Measurements from ENCODE around the gene METTL16.

METTL16 gene

DNA sequence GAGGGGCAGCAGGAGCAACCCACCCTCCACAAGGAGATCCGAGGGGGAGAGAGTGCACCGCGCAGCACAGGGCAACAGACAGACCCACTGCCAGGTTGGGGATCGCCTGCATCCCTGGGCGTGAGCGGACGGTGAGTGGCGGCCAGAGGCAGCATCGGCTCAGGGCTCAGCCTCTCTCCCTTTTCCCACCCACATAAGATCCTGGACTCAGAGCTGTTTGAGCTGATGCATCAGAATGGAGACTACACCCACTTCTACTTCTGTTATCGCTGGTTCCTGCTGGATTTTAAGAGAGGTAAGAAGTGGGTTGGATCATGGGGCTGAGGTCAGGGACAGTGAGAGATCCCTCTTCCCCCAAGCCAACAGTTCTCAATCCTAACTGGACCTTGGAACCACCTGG is 134.0 kb downstream of the METTL16 start:
- DNase-seq: no peak

GRCh38 chr17:2376107-2376506 is 135.6 kb downstream of the METTL16 start:
- no peak for DNase-seq

DNA sequence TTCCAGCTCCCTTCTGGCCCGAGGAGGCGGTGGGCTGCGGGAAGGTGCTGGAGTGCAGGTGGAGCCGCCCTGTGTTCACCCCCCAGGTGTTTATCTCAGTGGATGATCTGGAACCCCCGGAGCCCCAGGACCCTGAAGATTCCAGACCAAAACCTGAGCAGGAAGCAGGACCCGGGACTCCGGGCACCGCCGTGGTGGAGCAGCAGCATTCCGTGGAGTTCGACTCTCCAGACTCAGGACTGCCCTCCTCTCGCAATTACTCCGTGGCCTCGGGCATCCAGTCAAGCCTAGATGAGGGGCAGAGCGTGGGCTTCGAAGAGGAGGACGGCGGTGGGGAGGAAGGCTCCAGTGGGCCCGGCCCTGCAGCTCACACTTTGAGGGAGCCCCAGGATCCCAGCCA is 136.3 kb downstream of the METTL16 start:
- no peak for DNase-seq

GRCh38 chr17:2374549-2375285 is 137.0 kb downstream of the METTL16 start:
- no peak for DNase-seq

DNA sequence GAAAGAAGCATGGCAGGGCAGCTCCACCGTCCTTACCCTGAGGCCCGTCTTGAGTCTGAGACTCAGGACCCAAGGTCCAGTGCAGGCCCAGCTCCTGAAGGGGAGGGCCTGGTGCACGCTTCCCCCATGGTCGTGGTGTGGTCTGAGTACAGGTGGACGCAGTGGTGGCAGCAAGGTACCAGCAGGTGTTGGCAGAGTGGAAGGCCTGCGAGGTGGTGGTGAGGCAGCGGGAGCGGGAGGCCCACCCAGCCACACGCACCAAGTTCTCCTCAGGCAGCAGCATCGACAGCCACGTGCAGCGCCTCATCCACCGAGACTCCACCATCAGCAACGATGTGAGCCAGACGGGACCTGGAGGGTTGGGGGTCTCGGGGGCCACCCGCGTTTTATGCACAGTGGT is 138.5 kb downstream of the METTL16 start:
- DNase-seq: no peak

DNA sequence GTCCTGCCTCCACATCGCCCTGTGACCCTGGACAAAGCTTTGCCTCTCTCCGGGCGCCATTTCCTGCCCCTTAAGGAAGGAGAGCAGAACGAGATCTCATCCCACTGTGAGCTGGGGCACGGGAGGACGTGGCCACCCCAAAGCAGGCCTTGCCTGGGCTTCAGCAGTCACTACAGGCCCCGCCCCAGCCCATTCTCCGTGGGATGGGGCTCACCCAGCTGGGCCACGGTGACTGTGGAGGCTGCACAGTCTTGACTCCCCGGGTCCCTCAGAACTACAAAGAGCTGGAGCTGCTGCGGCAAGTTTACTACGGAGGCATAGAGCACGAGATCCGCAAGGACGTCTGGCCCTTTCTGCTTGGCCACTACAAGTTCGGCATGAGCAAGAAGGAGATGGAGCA is 139.0 kb downstream of the METTL16 start:
- no peak for DNase-seq

- DNase-seq: no peak
Measured at GRCh38 chr17:2372180-2372579, 139.5 kb downstream of the METTL16 start.

- DNase-seq: no peak
Measured at GRCh38 chr17:2371183-2372130, 140.2 kb downstream of the METTL16 start.

- DNase-seq: no peak
Measured at GRCh38 chr17:2370211-2370589, 141.5 kb downstream of the METTL16 start.

DNA sequence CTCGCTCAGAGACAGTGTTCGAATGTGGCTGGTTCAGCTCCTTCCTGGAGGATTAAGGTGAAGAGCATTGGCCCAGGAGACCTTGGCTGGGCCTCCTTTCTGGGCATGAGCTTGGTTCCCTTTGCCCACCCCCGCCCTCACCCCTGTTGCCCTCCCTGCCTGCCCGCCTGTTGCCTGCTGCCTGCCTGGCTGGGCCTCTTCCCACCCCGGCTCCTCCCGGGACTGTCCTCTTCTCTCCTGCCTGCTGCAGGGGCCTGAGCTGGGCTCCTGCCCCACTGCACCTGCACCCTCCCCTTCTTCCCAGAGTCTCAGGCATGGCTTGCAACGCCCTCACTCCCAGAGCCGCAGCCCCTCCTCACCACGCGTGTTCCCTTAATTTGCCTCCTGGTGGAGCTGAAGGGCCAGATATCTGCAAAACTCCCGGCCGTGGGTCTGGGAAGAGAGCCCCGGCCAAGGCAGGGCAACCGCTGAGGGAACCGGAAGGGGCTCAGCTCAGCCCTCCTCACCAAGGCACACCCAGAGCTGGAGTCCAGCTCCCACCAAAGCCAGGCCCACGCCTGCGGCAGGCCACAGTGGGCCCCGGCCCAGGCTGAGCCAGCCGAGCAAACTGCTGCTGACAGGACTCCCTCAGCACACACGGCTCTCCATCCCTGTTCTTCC is 142.0 kb downstream of the METTL16 start:
- DNase-seq: no peak

- DNase-seq: no peak
Measured at GRCh38 chr17:2369039-2369438, 142.6 kb downstream of the METTL16 start.

- no peak for DNase-seq
Measured at GRCh38 chr17:2368359-2368758, 143.3 kb downstream of the METTL16 start.

DNA sequence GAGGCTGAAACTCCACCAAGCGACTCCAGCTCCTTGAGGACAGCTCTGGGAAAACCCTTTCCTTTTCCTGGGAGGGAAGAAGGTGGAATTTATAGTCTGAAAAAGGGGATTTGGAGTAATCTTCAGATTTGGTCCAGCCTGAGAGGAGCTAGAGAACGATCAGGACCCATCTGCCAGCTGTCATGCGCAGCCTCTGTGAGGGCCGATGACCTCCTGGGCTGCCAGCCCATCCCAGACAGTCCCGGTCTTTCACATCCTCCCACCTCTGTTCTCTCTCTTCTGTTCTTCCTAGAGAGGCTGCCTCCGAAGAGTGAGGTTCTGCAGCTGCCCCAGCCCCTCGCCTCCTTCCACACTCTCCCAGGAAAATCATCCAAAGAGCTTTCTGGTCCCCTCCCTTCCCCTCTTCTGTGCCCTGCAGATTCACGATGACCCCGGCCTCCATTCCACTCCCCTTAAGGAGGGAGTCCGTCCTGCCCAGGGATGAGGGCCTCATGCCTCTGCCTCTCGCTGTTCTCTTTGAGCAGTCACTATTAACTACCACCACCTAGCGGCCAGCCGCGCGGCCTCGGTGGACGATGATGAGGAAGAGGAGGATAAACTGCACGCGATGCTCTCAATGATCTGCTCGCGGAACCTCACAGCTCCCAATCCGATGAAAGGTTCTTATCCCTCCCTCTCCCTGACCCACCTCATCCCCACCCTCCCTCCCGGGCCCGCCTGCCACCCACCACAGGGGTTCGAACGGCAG is 144.8 kb downstream of the METTL16 start:
- no peak for DNase-seq
